Measurements from ENCODE around the gene CD274.

DNA sequence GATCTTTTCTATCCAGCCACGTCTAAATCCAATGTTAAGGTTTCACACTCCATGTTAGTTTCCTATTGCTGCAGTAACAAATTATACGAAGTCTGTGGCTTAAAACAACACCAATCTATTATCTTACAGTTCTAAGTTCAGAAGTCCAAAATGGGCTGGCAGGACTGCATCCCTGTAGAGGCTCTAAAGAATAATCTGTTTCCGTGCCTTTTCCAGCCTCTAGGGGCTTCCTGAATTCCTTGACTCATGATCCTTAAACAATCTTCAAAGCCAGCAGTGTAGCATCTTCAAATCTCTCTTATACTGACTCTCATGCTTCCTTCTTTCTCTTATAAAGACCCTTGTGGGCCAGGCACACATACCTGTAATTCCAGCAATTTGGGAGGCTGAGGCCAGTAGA lies 19.4 kb upstream of the CD274 start:
- TF ChIP-seq, protein P1, sequence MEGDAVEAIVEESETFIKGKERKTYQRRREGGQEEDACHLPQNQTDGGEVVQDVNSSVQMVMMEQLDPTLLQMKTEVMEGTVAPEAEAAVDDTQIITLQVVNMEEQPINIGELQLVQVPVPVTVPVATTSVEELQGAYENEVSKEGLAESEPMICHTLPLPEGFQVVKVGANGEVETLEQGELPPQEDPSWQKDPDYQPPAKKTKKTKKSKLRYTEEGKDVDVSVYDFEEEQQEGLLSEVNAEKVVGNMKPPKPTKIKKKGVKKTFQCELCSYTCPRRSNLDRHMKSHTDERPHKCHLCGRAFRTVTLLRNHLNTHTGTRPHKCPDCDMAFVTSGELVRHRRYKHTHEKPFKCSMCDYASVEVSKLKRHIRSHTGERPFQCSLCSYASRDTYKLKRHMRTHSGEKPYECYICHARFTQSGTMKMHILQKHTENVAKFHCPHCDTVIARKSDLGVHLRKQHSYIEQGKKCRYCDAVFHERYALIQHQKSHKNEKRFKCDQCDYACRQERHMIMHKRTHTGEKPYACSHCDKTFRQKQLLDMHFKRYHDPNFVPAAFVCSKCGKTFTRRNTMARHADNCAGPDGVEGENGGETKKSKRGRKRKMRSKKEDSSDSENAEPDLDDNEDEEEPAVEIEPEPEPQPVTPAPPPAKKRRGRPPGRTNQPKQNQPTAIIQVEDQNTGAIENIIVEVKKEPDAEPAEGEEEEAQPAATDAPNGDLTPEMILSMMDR (IDR thresholded peaks at IDR 0.05): no peak
- TF ChIP-seq POLR2A (IDR thresholded peaks at IDR 0.05): no peak
